ENCODE measurements around the gene GZMM. TPM values are rescaled to one million over a fixed set of nuclear protein-coding genes. Genes with fewer than 3 reads are reported as not detected.

GZMM gene
- total RNA-seq, 1 experiment from 2014 or later = 0.59 TPM

DNA sequence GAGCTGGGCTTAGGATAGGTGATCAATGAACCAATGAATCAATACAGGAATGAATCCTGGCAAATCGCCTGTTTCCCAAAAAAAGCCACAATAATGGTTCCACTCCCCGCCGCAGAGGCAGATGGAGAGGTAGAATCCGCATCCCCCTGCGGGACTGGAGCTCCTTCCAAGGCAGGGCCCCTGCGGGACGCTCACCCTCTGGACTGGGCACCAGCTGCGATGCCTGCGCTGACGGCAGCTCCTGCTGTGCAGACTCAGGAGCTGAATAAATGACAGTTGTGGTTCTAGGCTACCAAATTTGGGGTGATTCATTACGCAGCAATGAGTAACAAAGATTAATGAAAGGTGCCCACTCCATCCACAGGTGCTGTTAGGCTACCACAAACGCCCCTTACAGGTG is 21.1 kb upstream of the GZMM start:
- TF ChIP-seq EZH2 (IDR thresholded peaks at IDR 0.05) (no peak), RAD21 (IDR thresholded peaks at IDR 0.05; ENCODE audit: low read depth) (no peak), FOSL1 (IDR thresholded peaks at IDR 0.05; ENCODE audit: low read depth) (no peak), SRF (IDR thresholded peaks at IDR 0.05; ENCODE audit: low read depth) (no peak), JUND (IDR thresholded peaks at IDR 0.05) (no peak), CBX3 (IDR thresholded peaks at IDR 0.05; ENCODE audit: low read depth) (no peak)
- TF ChIP-seq, protein P1, sequence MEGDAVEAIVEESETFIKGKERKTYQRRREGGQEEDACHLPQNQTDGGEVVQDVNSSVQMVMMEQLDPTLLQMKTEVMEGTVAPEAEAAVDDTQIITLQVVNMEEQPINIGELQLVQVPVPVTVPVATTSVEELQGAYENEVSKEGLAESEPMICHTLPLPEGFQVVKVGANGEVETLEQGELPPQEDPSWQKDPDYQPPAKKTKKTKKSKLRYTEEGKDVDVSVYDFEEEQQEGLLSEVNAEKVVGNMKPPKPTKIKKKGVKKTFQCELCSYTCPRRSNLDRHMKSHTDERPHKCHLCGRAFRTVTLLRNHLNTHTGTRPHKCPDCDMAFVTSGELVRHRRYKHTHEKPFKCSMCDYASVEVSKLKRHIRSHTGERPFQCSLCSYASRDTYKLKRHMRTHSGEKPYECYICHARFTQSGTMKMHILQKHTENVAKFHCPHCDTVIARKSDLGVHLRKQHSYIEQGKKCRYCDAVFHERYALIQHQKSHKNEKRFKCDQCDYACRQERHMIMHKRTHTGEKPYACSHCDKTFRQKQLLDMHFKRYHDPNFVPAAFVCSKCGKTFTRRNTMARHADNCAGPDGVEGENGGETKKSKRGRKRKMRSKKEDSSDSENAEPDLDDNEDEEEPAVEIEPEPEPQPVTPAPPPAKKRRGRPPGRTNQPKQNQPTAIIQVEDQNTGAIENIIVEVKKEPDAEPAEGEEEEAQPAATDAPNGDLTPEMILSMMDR (IDR thresholded peaks at IDR 0.05 in 2 of 3, conservative IDR thresholded peaks at IDR 0.05 in 1 of 3; ENCODE audit: borderline replicate concordance in 1 of 3, insufficient read depth in 1 of 3, low read depth in 2 of 3, low read length in 2 of 3) = no peak
- TF ChIP-seq, protein P2, sequence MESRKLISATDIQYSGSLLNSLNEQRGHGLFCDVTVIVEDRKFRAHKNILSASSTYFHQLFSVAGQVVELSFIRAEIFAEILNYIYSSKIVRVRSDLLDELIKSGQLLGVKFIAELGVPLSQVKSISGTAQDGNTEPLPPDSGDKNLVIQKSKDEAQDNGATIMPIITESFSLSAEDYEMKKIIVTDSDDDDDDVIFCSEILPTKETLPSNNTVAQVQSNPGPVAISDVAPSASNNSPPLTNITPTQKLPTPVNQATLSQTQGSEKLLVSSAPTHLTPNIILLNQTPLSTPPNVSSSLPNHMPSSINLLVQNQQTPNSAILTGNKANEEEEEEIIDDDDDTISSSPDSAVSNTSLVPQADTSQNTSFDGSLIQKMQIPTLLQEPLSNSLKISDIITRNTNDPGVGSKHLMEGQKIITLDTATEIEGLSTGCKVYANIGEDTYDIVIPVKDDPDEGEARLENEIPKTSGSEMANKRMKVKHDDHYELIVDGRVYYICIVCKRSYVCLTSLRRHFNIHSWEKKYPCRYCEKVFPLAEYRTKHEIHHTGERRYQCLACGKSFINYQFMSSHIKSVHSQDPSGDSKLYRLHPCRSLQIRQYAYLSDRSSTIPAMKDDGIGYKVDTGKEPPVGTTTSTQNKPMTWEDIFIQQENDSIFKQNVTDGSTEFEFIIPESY (IDR thresholded peaks at IDR 0.05; ENCODE audit: extremely low read depth, insufficient replicate concordance, low read length) = no peak
- Histone ChIP-seq H3K27ac (ENCODE audit: low read depth, low read length) (no peak overlapping the region), H3K9me2 (ENCODE audit: insufficient read depth) (no peaks in the 10 kb centered on the region), H3K4me3 (replicated peaks in 1 of 2; ENCODE audit: low read depth in 1 of 2, low read length in 2 of 2) (no peak overlapping the region), H2AFZ (ENCODE audit: low read depth, low read length, poor library complexity, severe bottlenecking) (no peak overlapping the region), H4K20me1 (ENCODE audit: insufficient read depth) (no peaks in the 10 kb centered on the region), H3K4me1 (ENCODE audit: control insufficient read depth in 1 of 2, insufficient read depth in 2 of 2, low read length in 2 of 2) (no peaks in the 10 kb centered on the region), H3K27me3 (ENCODE audit: insufficient read depth, low read length) (no peaks in the 10 kb centered on the region), H3K79me2 (ENCODE audit: insufficient read depth, low read length) (no peaks in the 10 kb centered on the region), H3K4me2 (ENCODE audit: low read length) (no peak overlapping the region), H3K9me3 (ENCODE audit: control insufficient read depth in 1 of 2, insufficient read depth in 1 of 2, low read depth in 1 of 2, low read length in 2 of 2) (no peaks in the 10 kb centered on the region), H3K36me3 (ENCODE audit: control insufficient read depth in 1 of 2, insufficient read depth in 2 of 2, low read length in 2 of 2) (no peaks in the 10 kb centered on the region), H3K9ac (ENCODE audit: low read length) (no peak overlapping the region)
- ChIA-PET RAD21 (ENCODE audit: low non-redundant PET in 1 of 2, low total read pairs in 2 of 2, uncharacterized antibody in 2 of 2, unreplicated experiment in 2 of 2) (no interaction called here), POLR2A (no interaction called here), CTCF (interaction anchor here (3.3 kb wide), 1 partner anchor 12 kb away, joined by 28 read pairs; no protein-coding TSS in a partner anchor)
- ATAC-seq = no peak
- intact Hi-C loops (cut with micrococcal nuclease) = no loop called here
- no TSS peak for BruUV-seq (replicated peaks)
- DNase-seq (ENCODE audit: low read depth, low spot score) = no peak

Measured in HCT116 (cell line).